GM12865 (cell line): ENCODE data around the gene TENM4.

ENCODE experiments used
- DNase-seq: peaks from one replicate; pipeline ENCODE4 v3.0.0; 2010; ENCODE audit warnings: low read depth
- H3K4me3 ChIP-seq: 2 replicates; pipeline ENCODE4 v1.5.1; 2011; ENCODE audit warnings: mild to moderate bottlenecking, low read depth, low read length, control low read depth
- TF ChIP-seq, protein P1 (sequence below): IDR thresholded peaks from 2 replicates; pipeline ENCODE4 v1.5.1; 2011; ENCODE audit warnings: low read length, control low read depth, low read depth, inconsistent platforms; ENCODE audit not compliant: insufficient read depth; ENCODE audit errors: missing control alignments

Gene TENM4

DNA sequence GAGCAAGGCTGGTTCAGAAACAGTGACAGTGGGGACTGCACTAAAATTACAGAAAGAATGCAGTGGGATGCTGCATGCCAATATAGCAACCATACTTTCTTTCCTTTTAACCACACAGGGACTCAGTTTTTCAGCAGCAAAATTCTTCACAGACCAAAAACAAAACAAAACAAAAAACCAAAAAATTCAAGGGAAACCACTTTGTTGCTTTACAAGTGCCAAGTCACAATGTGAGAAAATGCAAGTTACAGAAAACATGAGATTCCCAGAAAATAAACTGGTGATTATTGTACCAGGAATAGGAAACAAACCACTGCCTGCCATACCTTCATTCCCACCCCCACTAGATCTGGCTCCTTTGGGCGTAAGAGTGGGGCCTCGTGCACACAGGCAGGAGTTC, 52.6 kb downstream of the TENM4 start:
- H3K4me3 ChIP-seq: no peak overlapping the region
- TF ChIP-seq, protein P1, sequence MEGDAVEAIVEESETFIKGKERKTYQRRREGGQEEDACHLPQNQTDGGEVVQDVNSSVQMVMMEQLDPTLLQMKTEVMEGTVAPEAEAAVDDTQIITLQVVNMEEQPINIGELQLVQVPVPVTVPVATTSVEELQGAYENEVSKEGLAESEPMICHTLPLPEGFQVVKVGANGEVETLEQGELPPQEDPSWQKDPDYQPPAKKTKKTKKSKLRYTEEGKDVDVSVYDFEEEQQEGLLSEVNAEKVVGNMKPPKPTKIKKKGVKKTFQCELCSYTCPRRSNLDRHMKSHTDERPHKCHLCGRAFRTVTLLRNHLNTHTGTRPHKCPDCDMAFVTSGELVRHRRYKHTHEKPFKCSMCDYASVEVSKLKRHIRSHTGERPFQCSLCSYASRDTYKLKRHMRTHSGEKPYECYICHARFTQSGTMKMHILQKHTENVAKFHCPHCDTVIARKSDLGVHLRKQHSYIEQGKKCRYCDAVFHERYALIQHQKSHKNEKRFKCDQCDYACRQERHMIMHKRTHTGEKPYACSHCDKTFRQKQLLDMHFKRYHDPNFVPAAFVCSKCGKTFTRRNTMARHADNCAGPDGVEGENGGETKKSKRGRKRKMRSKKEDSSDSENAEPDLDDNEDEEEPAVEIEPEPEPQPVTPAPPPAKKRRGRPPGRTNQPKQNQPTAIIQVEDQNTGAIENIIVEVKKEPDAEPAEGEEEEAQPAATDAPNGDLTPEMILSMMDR: no peak
- DNase-seq: no peak

DNA sequence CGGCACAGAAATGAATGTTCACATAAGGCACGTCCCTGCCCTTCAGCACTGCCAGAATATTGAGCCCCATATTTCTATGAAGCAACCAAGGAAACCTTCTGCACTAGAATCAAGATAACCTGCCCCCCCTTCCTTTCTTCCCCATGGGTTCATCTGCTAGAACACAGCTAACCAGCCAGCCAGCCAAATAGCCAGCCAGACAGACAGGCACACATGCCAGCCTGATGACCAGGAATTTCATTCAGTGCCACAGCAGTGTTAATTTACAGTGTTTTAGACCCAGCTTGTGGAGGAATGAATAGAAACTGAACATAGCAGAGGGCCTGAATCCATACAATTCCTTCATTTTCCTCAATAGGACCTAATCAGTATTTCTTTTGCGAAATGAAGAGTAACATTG, 57.0 kb downstream of the TENM4 start:
- no peak for DNase-seq

DNA sequence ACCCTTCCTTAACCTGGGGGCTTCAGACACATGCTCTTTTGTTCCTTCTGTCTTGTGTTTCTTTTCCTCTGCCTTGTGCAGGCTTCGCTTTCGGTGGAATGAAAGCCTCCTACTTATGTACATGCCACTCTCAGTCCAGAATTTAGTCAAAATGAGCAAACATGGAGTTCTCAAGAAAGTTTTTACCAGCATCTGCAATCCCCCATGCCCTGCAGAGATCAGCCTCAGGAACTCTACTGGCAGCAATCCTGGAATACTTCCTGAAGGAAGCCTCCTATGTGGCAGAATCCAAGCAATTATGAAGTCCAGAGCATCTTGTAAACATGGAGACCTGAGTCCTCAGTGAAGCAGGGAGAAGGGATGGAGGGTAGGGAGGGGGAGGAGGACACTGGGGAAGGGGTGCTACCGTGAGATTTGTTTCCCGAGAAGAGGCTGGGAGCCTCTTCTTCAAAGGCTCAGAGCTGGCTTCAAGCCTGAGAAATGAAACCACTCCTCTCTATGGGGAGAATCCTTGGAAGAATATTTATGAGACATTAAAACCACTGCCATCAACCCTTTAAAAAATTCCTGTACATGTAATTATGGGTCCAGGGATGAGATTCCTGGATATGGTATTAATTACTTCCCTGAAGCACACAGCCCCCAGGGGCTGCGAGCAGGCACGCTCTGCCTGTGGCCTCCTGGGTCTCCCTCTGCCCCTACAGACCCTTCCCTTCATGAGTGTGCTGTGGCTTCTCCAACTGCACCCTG, 58.4 kb downstream of the TENM4 start:
- H3K4me3 ChIP-seq: no peak overlapping the region
- TF ChIP-seq, protein P1: no peak
- DNase-seq: no peak

More for the DNA sequence above, 57.0 kb downstream of the TENM4 start:
- TF ChIP-seq, protein P1: no peak
- no peak overlapping the region for H3K4me3 ChIP-seq

DNA sequence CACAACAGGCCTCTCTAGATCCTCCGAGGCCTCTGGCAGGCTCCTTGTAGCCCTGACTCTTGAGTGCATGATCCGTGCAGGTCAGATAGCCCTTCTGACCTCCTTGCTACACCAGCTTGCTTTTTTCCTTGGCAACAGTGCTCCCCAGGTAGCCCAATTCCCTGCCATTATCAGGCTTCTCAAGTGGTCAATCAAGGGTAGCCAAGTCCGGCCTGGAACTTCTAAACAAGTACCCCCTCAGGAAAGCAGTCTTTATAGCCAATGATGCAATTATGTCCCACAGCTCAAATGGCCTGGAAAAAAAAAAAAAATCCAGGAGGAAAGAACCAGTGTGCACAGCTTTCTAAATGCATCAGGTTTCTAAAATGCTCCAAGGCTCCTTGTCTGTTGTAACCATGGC, 59.8 kb downstream of the TENM4 start:
- TF ChIP-seq, protein P1: no peak
- no peak overlapping the region for H3K4me3 ChIP-seq
- DNase-seq: no peak

DNA sequence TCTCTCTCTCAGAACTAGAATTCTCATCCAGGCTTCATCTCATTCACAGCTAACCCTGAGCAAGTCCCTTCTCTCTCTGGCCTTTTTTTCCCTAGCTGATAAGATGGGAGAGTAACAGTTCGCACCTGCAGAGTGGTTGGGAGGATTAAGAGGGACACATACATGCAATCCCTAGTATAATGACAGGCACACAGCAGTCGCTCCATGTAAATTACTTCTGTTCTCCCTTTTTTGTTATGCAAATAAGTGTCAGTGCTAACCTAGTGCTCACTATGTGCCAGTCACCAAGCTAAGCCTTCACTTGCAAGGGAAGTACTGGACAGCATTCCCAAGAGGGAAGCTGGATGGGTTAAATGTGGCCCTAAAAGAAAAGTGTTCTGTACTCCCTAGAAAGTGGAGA, 63.4 kb downstream of the TENM4 start:
- DNase-seq: no peak
- TF ChIP-seq, protein P1: no peak
- no peak overlapping the region for H3K4me3 ChIP-seq

DNA sequence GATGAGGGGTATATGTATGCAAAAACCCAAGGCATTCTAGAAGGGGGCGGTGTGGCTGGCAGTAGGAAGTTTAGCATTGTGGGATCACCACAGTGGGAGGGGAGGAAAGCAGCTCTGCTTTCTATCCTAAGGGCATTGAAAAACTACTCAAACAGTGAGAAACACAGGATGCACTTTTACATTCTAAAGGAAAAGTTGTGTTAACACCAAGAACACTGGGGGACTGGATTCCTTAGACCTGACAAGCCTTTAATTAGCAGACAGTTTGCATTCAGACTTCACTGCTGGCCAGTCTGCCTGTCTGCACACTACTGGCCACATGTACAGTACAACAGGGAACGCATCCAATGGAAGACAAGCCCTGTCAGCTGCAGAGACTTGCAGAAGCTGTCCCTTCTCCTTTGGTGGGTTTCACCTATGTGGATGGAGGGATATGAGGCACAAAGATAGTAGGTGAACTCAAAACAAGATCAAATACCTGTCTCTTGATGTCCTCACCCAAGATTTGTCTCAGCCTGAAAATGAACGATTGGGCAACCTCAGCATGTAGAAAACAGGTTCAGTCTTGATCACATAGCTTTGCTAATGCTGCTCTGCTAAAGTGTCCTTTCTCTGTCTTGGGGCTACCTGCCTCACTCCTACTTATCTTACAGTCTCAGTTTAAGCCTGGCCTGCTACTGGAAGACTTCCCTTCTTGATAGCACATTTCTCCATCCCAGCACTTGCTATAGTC, 64.8 kb downstream of the TENM4 start:
- no peak overlapping the region for H3K4me3 ChIP-seq
- TF ChIP-seq, protein P1: no peak
- no peak for DNase-seq
